CMK (cell line): ENCODE data around the gene LRG1.
"Not testable (repeated sequence)": the region's sequence is repeated elsewhere in the genome, so short reads cannot be mapped to it uniquely, and the experiment has no call there.

Source experiments
- DNase-seq: peaks from one replicate; pipeline ENCODE4 v3.0.0-alpha.2; 2010; ENCODE audit warnings: low read depth

LRG1 gene

DNA sequence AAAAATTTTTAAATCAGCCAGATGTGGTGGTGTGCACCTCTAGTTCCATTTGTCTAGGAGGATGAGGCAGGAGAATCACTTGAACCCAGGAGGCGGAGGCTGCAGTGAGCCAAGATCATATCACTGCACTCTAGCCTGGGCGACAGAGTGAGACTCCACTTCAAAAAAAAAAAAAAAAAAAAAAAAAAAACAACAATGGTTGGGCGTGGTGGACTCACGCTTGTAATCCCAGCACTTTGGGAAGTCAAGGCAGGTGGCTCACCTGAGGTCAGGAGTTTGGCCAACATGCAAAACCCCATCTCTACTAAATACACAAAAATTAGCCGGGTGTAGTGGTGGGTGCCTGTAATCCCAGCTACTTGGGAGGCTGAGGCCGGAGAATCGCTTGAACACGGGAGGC, 12.5 kb downstream of the LRG1 start:
- not testable (repeated sequence) for DNase-seq

DNA sequence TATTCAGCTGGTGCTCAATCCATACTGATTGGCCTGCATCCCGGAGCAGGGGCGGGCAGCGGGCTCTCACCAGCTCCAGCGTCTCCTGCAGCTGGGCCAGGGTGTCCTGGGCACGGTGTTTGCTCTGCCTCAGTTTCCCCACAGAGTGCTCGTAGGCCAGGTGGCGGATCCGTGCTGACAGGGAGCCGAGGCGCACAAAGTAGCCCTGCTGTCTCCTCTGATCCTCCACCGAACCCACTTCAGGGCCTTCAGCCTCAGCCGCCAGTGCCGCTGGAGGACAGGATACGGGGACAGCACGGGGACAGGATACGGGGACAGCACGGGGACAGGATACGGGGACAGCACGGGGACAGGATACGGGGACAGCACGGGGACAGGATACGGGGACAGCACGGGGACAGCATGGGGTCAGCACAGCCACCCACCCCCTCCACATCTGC, 14.3 kb downstream of the LRG1 start:
- DNase-seq: no peak

DNA sequence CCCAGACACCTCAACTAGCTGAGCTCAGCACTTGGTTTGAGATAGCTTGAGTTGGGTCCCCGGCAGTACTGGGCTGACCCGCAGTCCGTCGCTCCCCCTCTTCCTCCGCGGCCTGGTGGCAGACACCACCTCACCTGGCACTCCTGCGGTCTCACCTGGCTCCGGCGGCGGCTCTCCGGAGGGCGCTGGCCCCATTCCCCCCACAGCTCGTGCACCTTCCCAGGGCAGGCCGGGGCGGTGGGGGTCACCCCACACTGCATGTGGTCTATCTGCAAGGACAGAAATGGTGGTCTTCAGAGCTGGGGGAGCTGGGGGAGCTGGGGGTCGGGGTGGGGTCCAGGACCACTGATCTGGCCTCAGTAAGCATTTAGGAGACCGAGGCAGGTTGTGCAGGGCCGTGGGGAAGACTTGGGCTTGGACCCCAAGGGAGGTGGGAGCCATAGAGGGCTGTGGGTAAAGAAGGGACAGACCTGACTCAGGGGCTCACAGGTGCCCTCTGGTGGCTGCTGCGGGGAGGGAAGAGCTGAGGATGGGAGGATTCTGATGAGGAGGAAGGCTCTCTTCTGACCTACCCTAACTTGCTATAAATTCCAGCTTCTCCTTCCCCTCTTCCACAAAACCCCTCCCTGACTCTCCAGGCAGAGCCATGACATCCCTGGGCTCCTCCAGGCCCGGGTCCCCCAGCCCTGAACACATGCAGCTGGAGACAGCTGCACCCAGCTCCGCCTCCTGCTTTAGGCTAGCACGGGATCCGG, 14.9 kb downstream of the LRG1 start:
- no peak for DNase-seq

DNA sequence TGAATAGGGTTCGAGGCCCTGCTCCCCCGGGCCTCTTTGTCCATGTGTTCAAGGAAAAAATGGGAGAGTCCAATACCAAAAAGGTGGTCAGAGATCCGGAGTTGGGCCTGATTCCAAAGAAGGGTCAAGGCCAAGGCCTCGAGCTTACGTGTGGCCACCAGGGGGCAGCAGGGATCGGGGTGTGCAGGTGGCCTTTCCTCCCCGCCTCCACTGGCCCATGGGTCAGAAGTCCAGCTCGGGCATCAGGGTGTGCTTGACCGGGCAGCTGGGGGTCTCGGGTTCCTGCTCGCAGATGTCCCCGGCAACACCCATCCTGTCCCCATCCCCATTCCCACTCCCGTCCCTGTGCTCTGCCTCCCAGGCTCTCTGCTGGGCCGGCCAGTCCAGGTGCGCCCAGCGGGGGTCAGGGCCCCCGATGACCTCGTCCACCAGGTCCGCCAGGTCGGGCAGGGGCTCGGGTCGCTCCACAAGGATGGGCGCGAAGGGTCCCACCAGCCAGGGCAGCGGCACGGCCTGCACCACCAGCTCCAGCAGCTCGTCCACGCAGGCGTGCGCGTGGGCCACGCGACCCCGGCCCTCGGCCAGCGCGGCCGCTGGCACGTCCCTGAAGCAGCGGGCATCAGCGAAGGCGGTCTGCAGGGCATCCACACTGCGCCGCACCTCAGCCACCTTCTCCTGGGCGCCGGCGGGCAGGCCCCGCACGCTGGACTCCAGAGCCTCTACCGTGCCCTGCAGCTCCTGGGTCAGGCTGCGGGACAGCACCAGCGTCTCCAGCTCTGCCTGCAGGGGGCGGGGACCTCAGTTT, 16.3 kb downstream of the LRG1 start:
- DNase-seq: no peak

DNA sequence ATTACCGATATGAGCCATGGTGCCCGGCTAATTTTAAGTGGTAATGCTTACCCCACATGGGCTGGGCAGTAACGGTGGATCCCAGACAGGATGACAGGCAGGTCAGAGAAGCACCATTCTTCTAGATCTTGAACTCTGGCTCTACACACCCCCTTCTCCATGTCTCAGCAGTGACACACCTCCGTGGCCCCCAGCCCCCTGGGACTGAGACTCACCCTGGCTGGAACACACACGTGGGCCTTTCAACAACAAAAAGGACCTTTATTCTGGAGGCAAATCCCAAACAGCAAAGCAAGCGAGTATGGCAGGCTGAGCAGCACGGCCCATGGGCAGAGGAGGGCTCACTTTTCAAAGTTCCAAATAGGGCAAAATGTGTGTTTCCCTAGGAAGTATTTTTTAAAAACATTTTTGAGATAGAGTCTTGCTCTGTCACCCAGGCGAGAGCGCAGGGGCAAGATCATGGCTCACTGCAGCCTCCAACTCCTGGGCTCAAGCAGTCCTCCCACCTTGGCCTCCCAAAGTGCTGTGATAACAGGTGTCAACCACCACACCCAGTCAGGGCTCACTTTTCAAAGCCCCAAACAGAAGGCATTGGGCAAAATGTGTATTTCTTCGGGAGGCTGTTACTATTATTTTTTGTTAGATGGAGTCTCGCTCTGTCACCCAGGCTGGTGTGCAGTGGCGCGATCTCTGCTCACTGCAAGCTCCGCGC, 17.4 kb downstream of the LRG1 start:
- no peak for DNase-seq

DNA sequence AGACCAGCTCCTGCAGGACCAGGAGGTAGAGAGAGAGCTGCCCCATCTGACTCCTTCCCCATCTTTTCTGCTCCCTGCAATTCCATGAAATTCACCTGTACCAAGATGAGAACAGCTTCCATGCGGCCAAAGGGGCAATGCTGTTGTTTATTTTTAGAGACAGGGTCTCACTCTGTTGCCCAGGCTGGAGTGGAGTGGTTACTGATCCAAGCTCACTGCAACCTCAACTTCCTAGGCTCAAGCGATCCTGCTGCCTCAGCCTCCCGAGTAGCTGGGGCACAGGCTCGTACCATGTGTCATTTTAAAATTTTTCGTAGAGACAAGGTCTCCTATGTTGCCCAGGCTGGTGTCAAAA, 18.0 kb downstream of the LRG1 start:
- no peak for DNase-seq

DNA sequence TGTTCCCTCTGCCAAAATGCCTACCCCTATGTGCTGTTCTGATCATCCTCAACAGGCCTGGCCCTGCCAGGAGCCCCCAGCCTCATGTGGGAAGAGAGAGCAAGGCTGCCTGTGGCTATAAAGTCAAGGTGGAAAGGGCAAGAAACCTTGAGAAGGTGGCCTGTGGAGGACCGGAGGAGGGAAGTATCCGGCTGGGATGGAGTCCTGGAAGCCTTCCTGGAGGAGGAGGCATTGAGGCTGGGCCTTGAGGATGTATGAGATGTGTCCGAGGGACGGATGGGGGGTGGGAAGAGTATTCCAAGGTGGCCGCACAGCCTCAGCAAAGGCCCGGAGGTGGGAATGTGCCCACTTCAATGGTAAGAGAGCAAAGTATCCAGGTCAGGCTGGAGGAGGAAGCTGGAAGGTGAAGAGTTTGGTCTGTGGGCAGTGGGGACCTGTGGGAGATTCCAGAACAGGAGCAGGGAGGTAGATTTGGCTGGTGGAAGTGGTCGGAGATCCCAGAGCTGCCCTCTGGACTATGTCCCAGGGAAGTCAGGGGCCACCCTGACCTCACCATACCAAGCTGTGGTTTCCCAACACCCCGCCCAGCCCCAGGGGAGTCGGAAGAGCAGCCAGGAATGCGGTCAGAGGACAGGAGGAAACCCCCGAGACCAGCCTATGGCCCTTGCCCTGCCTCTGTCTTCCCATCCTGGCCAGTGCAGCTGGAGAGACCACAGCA, 18.5 kb downstream of the LRG1 start:
- DNase-seq: no peak

DNA sequence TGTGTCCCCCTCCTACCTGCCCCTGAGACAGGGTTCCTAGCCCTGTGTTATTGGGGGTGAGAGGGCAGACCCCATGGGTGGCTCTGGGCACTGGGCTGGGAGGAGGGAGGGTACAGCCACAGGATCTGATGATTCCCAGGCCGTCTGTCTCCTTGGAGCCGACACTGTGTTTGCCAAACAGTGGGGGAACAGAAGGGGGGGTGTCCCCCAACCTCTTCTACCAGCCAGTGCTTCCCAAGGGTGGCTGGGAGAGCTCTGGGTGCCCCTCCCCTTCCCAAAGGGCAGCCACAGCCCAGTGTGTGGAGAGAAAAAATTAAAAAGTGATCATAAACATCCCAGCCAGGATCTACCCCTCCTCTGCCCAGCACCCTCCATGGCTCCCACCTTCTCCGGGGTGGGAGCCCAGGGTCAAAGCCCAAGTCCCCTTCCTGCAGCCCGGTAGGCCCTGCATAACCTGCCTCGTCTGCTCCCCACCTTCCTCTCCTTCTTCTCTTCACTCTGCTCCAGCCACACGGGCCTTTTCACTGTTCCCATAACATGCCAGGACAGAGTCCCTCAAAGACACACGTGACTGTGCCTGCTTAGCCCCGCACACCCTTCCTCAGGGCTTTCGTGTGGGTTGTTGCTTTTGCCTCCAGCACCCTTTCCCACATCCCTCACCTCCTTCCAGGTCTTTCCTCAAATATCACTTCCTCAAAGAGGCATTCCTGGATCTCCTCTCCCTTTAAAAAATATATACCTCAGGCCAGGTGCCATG, 20.1 kb downstream of the LRG1 start:
- DNase-seq: no peak

DNA sequence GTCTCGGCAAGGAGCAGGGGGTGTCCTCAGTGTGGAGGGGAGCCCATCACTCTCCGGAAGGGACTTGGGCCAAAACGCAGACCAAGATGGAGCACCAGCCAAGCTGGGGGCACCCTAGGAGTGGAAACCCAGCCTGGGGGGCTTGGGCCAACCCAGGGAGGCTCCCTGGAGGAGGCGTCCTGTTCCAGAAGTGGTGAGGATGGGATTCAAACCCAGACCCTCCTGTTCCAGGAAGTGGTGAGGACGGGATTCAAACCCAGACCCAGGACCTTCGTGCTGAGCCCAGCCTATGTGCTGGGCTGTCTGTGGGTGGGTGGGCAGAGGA, 20.7 kb downstream of the LRG1 start:
- DNase-seq: no peak

DNA sequence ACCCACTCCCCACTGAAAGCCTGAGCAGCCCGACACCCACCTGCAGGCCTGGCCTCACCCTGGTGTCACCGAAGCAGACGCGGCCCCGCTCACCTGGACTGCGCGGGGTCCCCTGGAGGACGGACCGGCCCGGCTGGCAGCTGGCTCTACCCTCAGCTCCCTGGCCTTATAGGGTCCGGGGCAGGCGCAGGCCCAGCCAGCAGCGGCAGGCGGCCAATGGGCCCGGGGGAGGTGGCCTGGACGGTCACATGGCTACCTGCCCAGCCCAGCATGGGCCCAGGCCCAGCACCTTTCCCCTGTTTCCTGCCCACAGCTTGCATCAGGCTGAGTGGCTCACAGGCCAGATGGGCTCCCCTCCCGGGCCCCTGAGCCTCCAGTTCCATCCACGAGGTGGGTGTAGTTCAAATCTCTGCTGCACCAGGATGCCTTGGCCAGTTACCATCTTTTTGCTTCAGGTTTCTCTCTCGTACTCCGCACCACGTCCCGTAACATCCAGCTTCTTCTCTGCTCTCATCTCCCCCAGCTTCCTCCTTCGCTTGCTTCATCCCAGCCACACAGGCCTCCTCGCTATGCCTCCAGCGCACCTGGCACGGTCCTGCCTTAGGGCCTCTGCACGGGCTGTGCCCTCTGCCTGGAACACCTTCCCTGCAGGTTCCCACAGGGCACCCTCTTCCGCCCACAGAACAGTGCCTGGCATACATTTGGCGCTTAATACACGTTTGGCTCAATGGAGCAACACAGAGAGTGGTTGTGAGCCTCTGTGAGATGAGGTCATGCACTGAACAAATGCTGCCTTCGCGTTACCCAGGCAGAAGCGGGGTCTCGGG, 21.3 kb downstream of the LRG1 start, which contains the start of gene PLIN4:
TSS of gene PLIN4 (minus strand) at position 142 of the 827 bp plus-strand sequence. CDS start 214 bp downstream, outside the sequence.
- DNase-seq: no peak

DNA sequence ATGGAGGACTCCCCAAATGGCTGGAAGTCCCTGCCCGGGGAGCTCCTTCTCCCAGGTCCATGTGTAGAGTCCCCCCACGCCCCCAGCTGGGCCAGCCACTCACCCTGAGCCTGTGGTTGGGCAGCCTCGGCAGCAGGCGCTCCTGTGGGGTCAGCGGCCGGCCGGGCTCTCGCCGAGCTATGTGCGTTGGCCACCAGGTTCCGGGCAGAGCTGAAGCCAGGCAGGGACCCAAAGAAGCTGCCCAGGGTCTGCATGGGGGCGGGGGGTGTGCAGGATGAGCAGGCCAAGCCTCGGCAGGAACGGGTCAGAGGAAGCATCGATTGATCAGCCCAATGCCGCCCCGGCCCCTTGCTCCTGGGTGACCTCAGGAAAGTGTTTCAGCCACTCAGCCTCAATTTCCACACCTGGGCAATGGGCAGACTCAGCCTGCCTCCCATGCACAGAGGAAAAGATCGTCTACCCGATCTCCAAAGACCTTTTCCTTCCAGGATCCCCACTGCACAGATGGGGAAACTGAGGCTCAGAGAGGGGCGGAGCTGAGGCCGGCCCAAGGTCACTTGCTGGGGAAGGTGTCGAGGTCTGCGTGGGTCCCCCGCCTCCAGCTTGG, 22.3 kb downstream of the LRG1 start:
- no peak for DNase-seq

DNA sequence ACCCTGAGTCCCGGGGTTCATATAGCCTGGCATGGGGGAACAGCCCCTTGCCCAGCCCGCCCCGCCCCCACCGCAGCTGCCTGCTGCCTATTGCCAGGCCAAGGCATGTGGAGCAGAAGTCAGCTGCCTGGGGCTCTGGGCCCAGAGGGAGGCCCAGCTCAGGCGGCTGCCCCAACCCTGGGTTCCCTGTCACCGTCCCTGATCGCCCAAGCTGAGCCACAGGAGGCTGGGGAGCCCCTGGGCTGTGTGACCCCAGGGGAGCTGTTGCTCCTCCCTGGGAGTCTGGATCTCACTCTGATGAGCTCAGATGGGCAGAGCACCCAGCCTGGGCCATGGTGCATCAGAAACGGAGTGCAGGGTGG, 22.9 kb downstream of the LRG1 start:
- DNase-seq: no peak

DNA sequence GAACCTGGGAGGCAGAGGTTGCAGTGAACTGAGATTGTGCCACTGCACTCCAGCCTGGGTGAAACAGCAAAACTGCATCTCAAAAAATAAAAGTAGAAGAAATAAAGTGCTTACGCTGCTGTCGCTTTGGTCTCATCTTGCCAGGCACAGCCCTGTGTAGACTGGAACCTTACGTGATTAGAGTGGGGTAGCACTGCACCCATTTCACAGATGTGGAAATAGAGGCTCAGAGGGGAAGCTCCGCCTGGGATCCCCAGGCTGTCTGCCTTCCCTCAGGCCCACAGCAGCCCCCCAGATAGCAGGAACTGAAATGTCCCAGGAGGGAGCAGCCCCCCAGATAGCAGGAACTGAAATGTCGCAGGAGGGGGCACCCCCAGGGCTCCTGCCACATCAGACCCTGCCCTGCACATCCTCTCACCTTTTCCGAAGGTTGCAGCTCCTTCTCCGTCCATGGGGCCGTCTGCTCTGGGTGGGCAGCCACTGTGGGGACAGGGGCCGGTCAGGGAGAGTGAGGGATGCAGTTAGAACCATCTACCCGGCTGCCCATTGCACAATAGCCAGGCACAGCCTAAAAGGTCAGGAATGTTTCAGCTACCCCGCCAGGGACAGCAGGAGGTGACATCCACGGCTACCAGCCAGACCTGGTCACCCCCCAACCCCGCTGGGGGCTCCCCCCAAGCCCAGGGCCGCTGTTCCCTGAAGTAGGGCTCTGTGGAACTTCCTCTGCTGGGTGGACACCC, 23.5 kb downstream of the LRG1 start:
- no peak for DNase-seq

DNA sequence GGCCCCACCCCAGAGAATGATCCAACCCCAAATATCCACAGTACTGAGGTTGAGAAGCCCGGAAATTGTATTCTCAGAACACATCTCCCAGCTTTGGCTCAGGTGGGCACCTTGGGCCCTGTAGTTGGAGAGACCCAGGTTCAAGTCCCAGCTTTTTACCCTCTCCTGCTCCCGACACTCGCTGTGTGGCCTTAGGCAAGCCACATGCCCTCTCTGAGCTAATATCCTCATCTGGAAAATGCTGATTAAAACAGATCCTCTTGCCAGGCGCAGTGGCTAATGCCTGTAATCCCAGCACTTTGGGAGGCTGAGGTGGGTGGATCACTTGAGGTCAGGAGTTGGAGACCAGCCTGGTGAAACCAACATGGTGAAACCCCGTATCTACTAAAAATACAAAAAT, 24.1 kb downstream of the LRG1 start:
- DNase-seq: no peak

DNA sequence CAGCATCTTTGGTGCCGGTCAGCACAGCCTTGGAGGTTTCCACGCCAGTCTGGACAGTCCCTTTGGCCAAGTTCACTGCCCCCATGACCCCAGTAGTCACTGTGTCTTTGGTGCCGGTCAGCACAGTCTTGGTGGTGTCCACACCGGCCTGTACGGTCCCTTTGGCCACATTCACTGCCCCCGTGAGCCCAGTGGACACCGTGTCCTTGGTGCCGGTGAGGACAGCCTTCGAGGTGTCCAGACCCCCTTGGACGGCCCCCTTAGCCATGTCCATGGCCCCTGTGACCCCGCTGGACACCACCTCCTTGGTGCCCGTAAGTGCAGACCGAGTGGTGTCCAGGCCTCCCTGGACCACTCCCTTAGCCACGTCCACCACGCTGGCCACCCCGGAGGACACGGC, 26.6 kb downstream of the LRG1 start:
- no peak for DNase-seq

DNA sequence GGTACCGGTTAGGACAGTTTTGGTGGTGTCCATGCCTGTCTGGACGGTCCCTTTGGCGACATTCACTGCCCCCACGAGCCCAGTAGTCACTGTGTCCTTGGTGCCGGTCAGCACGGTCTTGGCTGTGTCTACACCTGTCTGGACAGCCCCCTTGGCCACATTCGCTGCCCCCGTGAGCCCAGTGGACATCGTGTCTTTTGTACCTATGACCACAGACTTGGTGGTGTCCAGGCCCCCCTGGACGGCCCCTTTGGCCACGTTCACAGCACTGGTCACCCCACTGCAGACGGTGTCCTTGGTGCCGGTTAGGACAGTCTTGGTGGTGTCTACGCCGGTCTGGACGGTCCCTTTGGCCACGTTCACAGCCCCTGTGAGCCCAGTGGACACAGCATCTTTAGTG, 27.8 kb downstream of the LRG1 start:
- DNase-seq: no peak

DNA sequence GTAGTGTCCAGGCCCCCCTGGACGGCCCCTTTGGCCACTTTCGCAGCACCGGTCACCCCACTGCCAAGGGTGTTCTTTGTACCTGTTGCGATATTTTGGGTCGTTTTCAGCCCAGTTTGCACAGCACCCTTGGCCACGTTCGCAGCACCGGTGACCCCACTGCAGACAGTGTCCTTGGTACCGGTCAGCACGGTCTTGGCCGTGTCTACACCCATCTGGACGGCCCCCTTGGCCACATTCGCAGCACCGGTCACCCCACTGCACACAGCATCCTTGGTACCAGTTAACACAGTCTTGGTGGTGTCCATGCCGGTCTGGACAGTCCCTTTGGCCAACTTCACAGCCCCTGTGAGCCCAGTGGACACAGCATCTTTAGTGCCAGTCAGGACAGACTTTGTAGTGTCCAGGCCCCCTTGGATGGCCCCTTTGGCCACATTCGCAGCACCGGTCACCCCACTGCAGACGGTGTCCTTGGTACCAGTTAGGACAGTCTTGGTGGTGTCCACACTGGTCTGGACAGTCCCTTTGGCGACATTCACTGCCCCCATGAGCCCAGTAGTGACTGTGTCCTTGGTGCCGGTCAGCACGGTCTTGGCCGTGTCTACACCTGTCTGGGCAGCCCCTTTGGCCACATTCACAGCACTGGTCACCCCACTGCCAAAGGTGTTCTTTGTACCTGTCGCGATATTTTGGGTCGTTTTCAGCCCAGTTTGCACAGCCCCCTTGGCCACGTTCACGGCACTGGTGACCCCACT, 28.4 kb downstream of the LRG1 start:
- DNase-seq: no peak

DNA sequence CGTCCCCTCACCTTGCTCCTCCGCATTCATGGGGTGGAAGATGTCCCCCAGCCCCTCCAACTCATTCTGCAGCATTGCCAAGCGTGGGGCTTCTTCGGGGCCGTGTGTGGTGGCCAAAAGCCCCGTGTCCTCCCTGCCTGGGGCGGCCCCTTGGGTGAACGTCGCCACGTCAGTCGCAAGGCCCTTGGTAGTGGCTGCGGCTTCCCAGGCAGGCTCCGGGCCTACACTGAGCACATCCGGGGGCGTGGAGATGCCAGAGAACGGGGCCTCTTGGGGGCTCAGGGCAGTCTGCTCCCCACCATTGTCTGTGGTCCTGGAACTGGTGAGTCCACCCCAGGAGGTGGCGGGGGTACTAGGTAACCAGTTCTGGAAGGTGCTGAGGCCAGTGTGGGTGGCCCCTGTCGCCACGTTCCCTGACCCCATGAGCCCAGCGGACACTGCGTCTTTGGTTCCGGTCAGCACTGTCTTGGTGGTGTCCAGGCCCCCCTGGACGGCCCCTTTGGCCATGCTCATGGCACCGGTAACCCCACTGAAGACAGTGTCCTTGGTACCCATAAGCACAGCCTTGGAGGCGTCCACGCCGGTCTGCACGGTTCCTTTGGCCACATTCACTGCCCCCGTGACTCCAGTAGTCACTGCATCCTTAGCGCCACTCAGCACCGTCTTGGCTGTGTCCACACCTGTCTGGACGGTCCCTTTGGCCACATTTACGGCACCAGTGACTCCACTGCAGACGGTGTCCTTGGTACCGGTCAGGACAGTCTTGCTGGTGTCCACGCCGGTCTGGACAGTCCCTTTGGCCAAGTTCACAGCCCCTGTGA, 29.2 kb downstream of the LRG1 start:
- DNase-seq: no peak
